ENCODE results near the gene EEIG1.

DNA sequence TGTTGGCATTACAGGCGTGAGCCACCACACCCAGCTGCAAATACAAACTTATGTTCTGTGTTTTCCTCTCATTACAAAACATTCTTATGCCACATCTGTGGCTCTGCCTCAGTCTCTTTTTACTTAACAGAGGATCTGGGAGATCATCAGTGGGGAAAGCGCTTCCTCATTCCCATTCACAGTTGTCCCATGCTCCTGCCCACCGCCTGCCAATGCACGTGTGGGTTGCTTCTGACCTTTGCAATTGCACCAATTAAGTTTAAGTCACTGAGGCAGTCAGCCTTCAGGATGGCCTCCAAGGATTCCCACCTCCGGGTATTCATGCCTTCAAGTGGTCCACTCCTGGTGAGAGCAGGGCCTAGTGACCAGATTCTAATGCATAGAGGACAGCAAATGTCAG is 34.9 kb upstream of the EEIG1 start:
- TF ChIP-seq, protein P1, sequence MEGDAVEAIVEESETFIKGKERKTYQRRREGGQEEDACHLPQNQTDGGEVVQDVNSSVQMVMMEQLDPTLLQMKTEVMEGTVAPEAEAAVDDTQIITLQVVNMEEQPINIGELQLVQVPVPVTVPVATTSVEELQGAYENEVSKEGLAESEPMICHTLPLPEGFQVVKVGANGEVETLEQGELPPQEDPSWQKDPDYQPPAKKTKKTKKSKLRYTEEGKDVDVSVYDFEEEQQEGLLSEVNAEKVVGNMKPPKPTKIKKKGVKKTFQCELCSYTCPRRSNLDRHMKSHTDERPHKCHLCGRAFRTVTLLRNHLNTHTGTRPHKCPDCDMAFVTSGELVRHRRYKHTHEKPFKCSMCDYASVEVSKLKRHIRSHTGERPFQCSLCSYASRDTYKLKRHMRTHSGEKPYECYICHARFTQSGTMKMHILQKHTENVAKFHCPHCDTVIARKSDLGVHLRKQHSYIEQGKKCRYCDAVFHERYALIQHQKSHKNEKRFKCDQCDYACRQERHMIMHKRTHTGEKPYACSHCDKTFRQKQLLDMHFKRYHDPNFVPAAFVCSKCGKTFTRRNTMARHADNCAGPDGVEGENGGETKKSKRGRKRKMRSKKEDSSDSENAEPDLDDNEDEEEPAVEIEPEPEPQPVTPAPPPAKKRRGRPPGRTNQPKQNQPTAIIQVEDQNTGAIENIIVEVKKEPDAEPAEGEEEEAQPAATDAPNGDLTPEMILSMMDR (IDR thresholded peaks at IDR 0.05), result no peak
- no peak for TF ChIP-seq EZH2 (IDR thresholded peaks at IDR 0.05; ENCODE audit: borderline replicate concordance, insufficient read depth, low read depth, low read length, poor library complexity, severe bottlenecking)

All from B cell (primary cell).